RWPE2 (cell line): ENCODE data around the gene YIPF7.

Experiments used
- ATAC-seq: fragments of 200-7000 bp; cut with Tn5 transposase; 3 replicates; pipeline ENCODE4 v1.9.1; 2021; ENCODE audit warnings: low read depth
- DNase-seq: peaks from one replicate; pipeline ENCODE4 v3.0.0-alpha.2; 2020; ENCODE audit warnings: low spot score
- H3K27ac ChIP-seq: fragments of 450-650 bp; 2 replicates; pipeline ENCODE4 v1.5.1; 2017; ENCODE audit warnings: mild to moderate bottlenecking; ENCODE audit not compliant: poor library complexity, severe bottlenecking
- H3K27me3 ChIP-seq: fragments of 250-450 bp; sonication (Bioruptor Pico); 2 replicates; pipeline ENCODE4 v1.5.1; 2021; ENCODE audit warnings: mild to moderate bottlenecking, moderate library complexity; ENCODE audit not compliant: insufficient read depth, poor library complexity, severe bottlenecking
- H3K36me3 ChIP-seq: fragments of 250-450 bp; sonication (Bioruptor Pico); 2 replicates; pipeline ENCODE4 v1.5.1; 2020; ENCODE audit warnings: low read depth, mild to moderate bottlenecking, moderate library complexity
- H3K4me1 ChIP-seq: fragments of 250-450 bp; sonication (Bioruptor Pico); 2 replicates; pipeline ENCODE4 v1.5.1; 2021; ENCODE audit warnings: mild to moderate bottlenecking, moderate library complexity; ENCODE audit not compliant: insufficient read depth, poor library complexity, severe bottlenecking
- H3K4me3 ChIP-seq: fragments of 250-450 bp; sonication (Bioruptor Pico); 2 replicates; pipeline ENCODE4 v1.5.1; 2021; ENCODE audit warnings: mild to moderate bottlenecking, moderate library complexity; ENCODE audit not compliant: severe bottlenecking
- H3K9me3 ChIP-seq: fragments of 250-450 bp; sonication (Bioruptor Pico); 2 replicates; pipeline ENCODE4 v1.5.1; 2021; ENCODE audit warnings: mild to moderate bottlenecking, moderate library complexity; ENCODE audit not compliant: severe bottlenecking
- CTCF ChIP-seq: fragments of 450-650 bp; IDR thresholded peaks from one replicate; pipeline ENCODE4 v1.5.1; 2017; ENCODE audit warnings: mild to moderate bottlenecking, moderate library complexity; ENCODE audit not compliant: poor library complexity, severe bottlenecking

Gene YIPF7

GRCh38 chr4:44660396-44660795, 9.0 kb upstream of the YIPF7 start:
- Histone ChIP-seq H3K9me3 (no peaks in the 10 kb centered on the region), H3K27ac (no peak overlapping the region), H3K4me1 (peaks cover 4% of the 10 kb centered on the region), H3K4me3 (no peak overlapping the region), H3K27me3 (no peaks in the 10 kb centered on the region), H3K36me3 (no peaks in the 10 kb centered on the region)
- no peak for DNase-seq
- TF ChIP-seq CTCF = no peak
- ATAC-seq = no peak

GRCh38 chr4:44652002-44652401, 577 bp upstream of the YIPF7 start:
- DNase-seq = no peak
- H3K27me3 ChIP-seq = no peaks in the 10 kb centered on the region
- no peak overlapping the region for H3K27ac ChIP-seq
- no peaks in the 10 kb centered on the region for H3K9me3 ChIP-seq
- H3K4me1 ChIP-seq = no peaks in the 10 kb centered on the region
- no peak for ATAC-seq
- H3K36me3 ChIP-seq = no peaks in the 10 kb centered on the region
- H3K4me3 ChIP-seq = no peak overlapping the region
- no peak for TF ChIP-seq CTCF

- TF ChIP-seq CTCF = no peak
- H3K27ac ChIP-seq = no peak overlapping the region
- no peaks in the 10 kb centered on the region for H3K9me3 ChIP-seq
- DNase-seq (no peak), ATAC-seq (peak; percentile 52; the same call in 2 of the 3 replicates)
- H3K27me3 ChIP-seq = no peaks in the 10 kb centered on the region
- no peaks in the 10 kb centered on the region for H3K36me3 ChIP-seq
- no peak overlapping the region for H3K4me3 ChIP-seq
- no peaks in the 10 kb centered on the region for H3K4me1 ChIP-seq
These were observed 5.3 kb downstream of the YIPF7 start for GRCh38 chr4:44646151-44646550.

- Histone ChIP-seq H3K27me3 (no peaks in the 10 kb centered on the region), H3K4me1 (no peaks in the 10 kb centered on the region), H3K27ac (no peak overlapping the region), H3K9me3 (no peaks in the 10 kb centered on the region), H3K36me3 (no peaks in the 10 kb centered on the region), H3K4me3 (no peak overlapping the region)
- TF ChIP-seq CTCF = no peak
- ATAC-seq = no peak
- no peak for DNase-seq
These were observed 13.3 kb downstream of the YIPF7 start for GRCh38 chr4:44638091-44638490.

GRCh38 chr4:44632733-44633132, 18.7 kb downstream of the YIPF7 start:
- Histone ChIP-seq H3K27me3 (no peaks in the 10 kb centered on the region), H3K36me3 (no peaks in the 10 kb centered on the region), H3K4me1 (no peaks in the 10 kb centered on the region), H3K4me3 (no peak overlapping the region), H3K9me3 (no peaks in the 10 kb centered on the region), H3K27ac (no peak overlapping the region)
- ATAC-seq (no peak), DNase-seq (no peak)
- no peak for TF ChIP-seq CTCF
